Adrenal gland (tissue), 12 donors: ENCODE results near the gene PTPRN2. TPM values are rescaled to one million over a fixed set of nuclear protein-coding genes. Genes with fewer than 3 reads are reported as not detected.
"Not testable (repeated sequence)": the region's sequence is repeated elsewhere in the genome, so short reads cannot be mapped to it uniquely, and the experiment has no call there.

Experiments used
- DNase-seq, 7 donors: peaks; one replicate each; pipeline ENCODE4 v3.0.0-alpha.2; 2019 to 2020
- H3K27ac ChIP-seq, 5 donors: fragments of 200-600 bp; sonication (generic) in 4 of 5; 1 replicate in 3 of 5; 2 replicates in 2 of 5; pipeline versions ENCODE4 v1.5.1 to v1.8.0; 2016 to 2020; ENCODE audit warnings: mild to moderate bottlenecking in 1 of 5
- H3K27me3 ChIP-seq: fragments of 200-600 bp; 2 replicates; pipeline ENCODE4 v1.8.0; 2021
- H3K36me3 ChIP-seq, 2 donors: fragments of 200-600 bp; replicated peaks in 1 of 2; 1 replicate in 1 of 2; 2 replicates in 1 of 2; pipeline versions ENCODE4 v1.5.1 to v1.8.0; 2018 to 2022
- H3K4me1 ChIP-seq, 2 donors: fragments of 200-600 bp; replicated peaks in 1 of 2; 1 replicate in 1 of 2; 2 replicates in 1 of 2; pipeline versions ENCODE4 v1.5.1 to v1.8.0; 2018 to 2021
- H3K4me3 ChIP-seq, 4 donors: fragments of 200-600 bp; sonication (generic) in 3 of 4; one replicate each; pipeline ENCODE4 v1.5.1; 2016 to 2018
- H3K9me3 ChIP-seq, 3 donors: fragments of 200-600 bp; sonication (generic) in 1 of 3; replicated peaks in 1 of 3; 1 replicate in 2 of 3; 2 replicates in 1 of 3; pipeline versions ENCODE4 v1.5.1 to v1.8.0; 2016 to 2021
- POLR2A ChIP-seq, 2 donors: fragments of 450-650 bp; IDR thresholded peaks; one replicate each; pipeline ENCODE4 v1.6.1; 2017; ENCODE audit warnings: antibody characterized with exemption in 2 of 2, mild to moderate bottlenecking in 2 of 2, moderate library complexity in 1 of 2
- WGBS, 4 donors: extraction: QIAGEN DNeasy Blood & Tissue Kit in 2 of 4; methylation state at CpG; one replicate each; pipeline versions ENCODE4 v1.1.5 to v1.1.7; 2013 to 2017; 5-methylcytosine and 5-hydroxymethylcytosine counted together
- intact Hi-C, 2 donors: fragments of 100-400 bp; cut with DNase I; formaldehyde crosslinking; loops; one replicate each; pipeline versions ENCODE4 v1.14.1 to v1.15.0; 2022 to 2023
- polyA plus RNA-seq, 3 donors: library from polyadenylated mRNA; stranded (reverse); fragments of 200-250 nt in 2 of 3; fragments of 350-450 nt in 1 of 3; fragmentation: Illumina TruSeq in 1 of 3; extraction: RNeasy Lipid Tissue Mini Kit (QIAGEN cat#74804) in 1 of 3; gene quantifications; one replicate each; pipeline ENCODE4 v1.2.3, GENCODE V29; 2013 to 2014
- total RNA-seq, 9 donors: library from RNA; depleted of rRNA in 4 of 9; stranded (reverse); fragments of >200 nt in 4 of 9; fragments of 120-200 nt in 1 of 9; fragmentation: NEBNext Ultra II Directional in 1 of 9; extraction: Animal tissue kit (Norgen Biotek cat#: 25700) in 1 of 9; gene quantifications; one replicate each; pipeline versions ENCODE4 v1.1.0 to v1.2.4, GENCODE V29; 2013 to 2023
- TF ChIP-seq, protein P1 (sequence below), 6 experiments: fragments of 450-650 bp in 4 of 6; fragments of 200-600 bp in 2 of 6; sonication (generic) in 1 of 6; IDR thresholded peaks; 1 replicate in 5 of 6; 2 replicates in 1 of 6; pipeline versions ENCODE4 v1.5.1 to v1.8.0; 2016 to 2021; ENCODE audit warnings: antibody characterized with exemption in 6 of 6, mild to moderate bottlenecking in 2 of 6, moderate library complexity in 1 of 6
- donor health status: healthy with polysubstance abuse.
- donor health status: Bipolar disorder and iron deficiency.
- donor health status: DM: yes; HTN: yes; CAD: no.
- donor health status: DM: no; HTN: no; CAD: no.
- donor health status: DM: no; HTN: no; CAD: no.
- donor health status: DM: yes; HTN: yes; CAD: no.

The PTPRN2 gene
- total and polyA plus RNA-seq, 12 donors = 2.2 to 16.2 (median 3.4) TPM

DNA sequence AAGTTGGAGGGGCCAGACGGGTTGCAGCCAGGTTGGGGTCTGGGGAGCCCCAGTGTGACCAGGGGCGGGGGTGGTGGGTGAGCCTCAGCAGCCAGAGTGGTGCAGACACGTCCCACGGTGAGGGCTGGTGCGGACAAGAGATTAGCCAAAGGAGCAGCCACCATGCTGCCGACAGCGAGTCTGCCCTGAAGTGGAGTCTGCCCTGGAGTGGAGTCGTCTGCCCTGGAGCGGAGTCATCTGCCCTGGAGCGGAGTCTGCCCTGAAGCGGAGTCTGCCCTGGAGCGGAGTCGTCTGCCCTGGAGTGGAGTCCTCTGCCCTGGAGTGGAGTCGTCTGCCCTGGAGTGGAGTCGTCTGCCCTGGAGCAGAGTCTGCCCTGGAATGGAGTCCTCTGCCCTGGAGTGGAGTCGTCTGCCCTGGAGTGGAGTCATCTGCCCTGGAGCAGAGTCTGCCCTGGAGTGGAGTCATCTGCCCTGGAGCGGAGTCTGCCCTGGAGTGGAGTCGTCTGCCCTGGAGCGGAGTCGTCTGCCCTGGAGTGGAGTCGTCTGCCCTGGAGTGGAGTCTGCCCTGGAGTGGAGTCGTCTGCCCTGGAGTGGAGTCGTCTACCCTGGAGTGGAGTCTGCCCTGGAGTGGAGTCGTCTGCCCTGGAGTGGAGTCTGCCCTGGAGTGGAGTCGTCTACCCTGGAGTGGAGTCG lies 64.3 kb downstream of the PTPRN2 start:
- intact Hi-C loops, H3K27ac ChIP-seq, H3K4me3 ChIP-seq, H3K4me1 ChIP-seq, H3K36me3 ChIP-seq, H3K27me3 ChIP-seq, H3K9me3 ChIP-seq, DNase-seq: not testable (repeated sequence)
- WGBS, 4 donors = 88 to 92% (median 90%) methylated on average over 12 to 26 of the region's 26 CpGs

DNA sequence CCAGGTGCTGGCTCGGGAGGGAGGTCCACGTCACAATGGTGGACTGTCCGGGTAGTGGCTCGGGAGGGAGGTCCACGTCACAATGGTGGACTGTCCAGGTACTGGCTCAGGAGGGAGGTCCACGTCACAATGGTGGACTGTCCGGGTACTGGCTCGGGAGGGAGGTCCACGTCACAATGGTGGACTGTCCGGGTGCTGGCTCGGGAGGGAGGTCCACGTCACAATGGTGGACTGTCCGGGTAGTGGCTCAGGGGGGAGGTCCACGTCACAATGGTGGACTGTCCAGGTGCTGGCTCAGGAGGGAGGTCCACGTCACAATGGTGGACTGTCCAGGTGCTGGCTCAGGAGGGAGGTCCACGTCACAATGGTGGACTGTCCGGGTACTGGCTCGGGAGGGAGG lies 65.8 kb downstream of the PTPRN2 start:
- H3K36me3 ChIP-seq, H3K4me1 ChIP-seq, H3K4me3 ChIP-seq, DNase-seq, H3K9me3 ChIP-seq, H3K27me3 ChIP-seq, H3K27ac ChIP-seq, intact Hi-C loops: not testable (repeated sequence)
- 75 to 87% (median 85%) methylated on average over 12 to 16 of the region's 18 CpGs; no CpG with 5 or more reads in 1 of the 4 donors for WGBS, 4 donors

DNA sequence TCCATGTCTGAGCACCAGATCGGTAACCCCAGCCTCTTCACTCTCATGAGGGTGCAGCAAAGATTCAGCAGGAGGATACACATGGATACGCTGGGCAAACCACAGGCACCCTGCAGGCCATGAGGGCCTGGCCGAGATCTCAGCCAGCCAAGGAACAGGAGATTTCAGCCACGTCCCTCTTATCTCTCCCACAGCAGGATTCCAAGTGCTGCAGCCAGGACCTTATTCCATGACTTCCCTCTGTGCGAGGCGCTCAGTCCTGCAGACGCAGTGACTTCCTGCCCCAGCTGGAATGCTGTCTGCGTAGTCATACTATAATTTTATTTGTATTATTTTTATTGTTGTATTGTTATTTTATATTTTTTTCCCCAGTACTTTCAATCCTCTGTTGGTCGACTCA lies 66.8 kb downstream of the PTPRN2 start:
- DNase-seq = no peak
- Histone ChIP-seq H3K36me3 (no peaks in the 10 kb centered on the region), H3K27me3 (no peaks in the 10 kb centered on the region), H3K27ac (no peak overlapping the region), H3K4me1 (no peaks in the 10 kb centered on the region), H3K9me3 (no peaks in the 10 kb centered on the region), H3K4me3 (no peak overlapping the region)
- intact Hi-C loops = no loop called here
- TF ChIP-seq, protein P1, sequence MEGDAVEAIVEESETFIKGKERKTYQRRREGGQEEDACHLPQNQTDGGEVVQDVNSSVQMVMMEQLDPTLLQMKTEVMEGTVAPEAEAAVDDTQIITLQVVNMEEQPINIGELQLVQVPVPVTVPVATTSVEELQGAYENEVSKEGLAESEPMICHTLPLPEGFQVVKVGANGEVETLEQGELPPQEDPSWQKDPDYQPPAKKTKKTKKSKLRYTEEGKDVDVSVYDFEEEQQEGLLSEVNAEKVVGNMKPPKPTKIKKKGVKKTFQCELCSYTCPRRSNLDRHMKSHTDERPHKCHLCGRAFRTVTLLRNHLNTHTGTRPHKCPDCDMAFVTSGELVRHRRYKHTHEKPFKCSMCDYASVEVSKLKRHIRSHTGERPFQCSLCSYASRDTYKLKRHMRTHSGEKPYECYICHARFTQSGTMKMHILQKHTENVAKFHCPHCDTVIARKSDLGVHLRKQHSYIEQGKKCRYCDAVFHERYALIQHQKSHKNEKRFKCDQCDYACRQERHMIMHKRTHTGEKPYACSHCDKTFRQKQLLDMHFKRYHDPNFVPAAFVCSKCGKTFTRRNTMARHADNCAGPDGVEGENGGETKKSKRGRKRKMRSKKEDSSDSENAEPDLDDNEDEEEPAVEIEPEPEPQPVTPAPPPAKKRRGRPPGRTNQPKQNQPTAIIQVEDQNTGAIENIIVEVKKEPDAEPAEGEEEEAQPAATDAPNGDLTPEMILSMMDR (IDR thresholded peaks at IDR 0.05) = no peak
- no peak for TF ChIP-seq POLR2A (IDR thresholded peaks at IDR 0.05)
- 77 to 86% (median 79%) methylated on average over 7 to 9 of the region's 9 CpGs for WGBS, 4 donors

DNA sequence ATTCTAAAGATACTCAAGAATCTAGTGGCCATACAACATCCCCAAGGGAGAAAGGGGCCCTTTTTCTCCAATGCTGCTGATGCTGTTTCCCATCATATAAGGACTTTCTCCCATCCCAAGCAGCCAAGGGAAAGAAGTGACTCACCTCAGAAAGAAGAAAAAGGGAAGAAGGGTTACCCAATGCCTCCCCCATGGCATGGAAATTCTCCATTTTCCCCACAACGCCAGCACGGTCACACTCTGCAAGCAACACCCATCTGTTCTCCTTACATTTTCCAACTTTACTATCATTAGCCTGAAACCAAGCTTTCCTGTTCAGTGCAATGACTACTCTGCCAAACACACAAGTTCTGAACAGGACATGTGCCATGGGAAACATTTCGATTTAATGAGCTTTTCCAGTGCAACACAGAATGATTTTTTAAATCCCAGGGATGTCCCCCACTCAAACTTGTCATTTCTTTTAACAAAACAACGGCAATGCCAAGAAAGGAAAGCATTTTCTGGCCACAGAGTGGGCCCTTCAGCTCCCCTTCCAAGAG lies 67.9 kb downstream of the PTPRN2 start:
- Histone ChIP-seq H3K4me3 (no peak overlapping the region), H3K9me3 (no peaks in the 10 kb centered on the region), H3K36me3 (no peaks in the 10 kb centered on the region), H3K4me1 (no peaks in the 10 kb centered on the region), H3K27me3 (no peaks in the 10 kb centered on the region), H3K27ac (no peak overlapping the region)
- 71 to 80% (median 73%) methylated on average over 4 of the region's 4 CpGs for WGBS, 4 donors
- DNase-seq = no peak
- TF ChIP-seq, protein P1 (IDR thresholded peaks at IDR 0.05) = no peak
- TF ChIP-seq POLR2A (IDR thresholded peaks at IDR 0.05) = no peak
- intact Hi-C loops = no loop called here

DNA sequence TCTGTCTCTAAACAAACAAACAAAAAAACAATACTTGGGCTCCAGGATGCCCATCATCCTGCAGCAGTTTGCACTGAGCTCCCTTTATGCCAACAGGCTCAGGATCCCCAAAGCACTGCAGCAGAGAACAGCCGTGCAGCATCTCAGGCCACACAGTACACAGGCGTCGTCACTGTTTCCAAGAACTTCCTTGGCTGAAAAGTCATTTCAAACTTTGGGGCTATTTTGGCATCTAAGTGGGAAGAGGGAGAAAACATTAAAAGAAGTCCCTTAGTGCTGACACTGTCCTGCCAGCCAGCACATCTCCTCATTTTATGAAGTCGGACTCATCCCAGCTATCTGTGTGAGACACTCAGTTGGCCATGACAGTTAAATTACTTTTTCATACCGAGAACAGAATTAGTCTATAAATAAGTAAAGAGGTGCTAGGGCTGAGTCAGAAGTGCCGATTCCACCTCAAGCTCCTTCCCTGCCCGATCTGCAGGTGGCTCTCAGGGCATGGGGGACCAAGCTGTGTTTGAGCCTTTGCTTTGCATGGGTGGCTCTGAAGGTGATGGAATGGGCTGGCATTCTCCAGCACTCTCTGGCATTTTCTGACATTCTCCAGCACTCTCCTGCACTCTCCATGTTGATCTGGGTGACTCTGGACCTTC lies 68.5 kb downstream of the PTPRN2 start:
- Histone ChIP-seq H3K27me3 (no peaks in the 10 kb centered on the region), H3K9me3 (no peaks in the 10 kb centered on the region), H3K27ac (no peak overlapping the region), H3K36me3 (no peaks in the 10 kb centered on the region), H3K4me3 (no peak overlapping the region), H3K4me1 (no peaks in the 10 kb centered on the region)
- TF ChIP-seq POLR2A (IDR thresholded peaks at IDR 0.05) = no peak
- TF ChIP-seq, protein P1 (IDR thresholded peaks at IDR 0.05) = no peak
- intact Hi-C loops = no loop called here
- WGBS, 4 donors = 68 to 90% (median 83%) methylated on average over 7 of the region's 7 CpGs
- DNase-seq = no peak
